PC-3 (cell line): ENCODE results near the gene JMJD7. TPM values are rescaled to one million over a fixed set of nuclear protein-coding genes. Genes with fewer than 3 reads are reported as not detected.

Experiments used
- ATAC-seq: fragments of 200-7000 bp; cut with Tn5 transposase; 2 replicates; pipeline ENCODE4 v1.9.1; 2020; ENCODE audit warnings: mild to moderate bottlenecking, moderate library complexity
- BruUV-seq: library from RNA; stranded (reverse); fragments of 400-500 nt; replicated peaks from 2 replicates; lab custom pipeline; 2021; lab: Mats Ljungman, UMichigan
- CTCF ChIA-PET: fragments of 300-600 bp; sonication (Branson Sonifier 250); formaldehyde crosslinking; loops from one replicate; lab custom pipeline; 2022; ENCODE audit warnings: antibody characterized with exemption; lab: Charles Lee
- POLR2A ChIA-PET: fragments of 300-600 bp; sonication (Branson Sonifier 250); formaldehyde crosslinking; loops from one replicate; lab custom pipeline; 2022; ENCODE audit warnings: antibody characterized with exemption; ENCODE audit not compliant: unreplicated experiment; lab: Charles Lee
- DNase-seq: peaks from one replicate; pipeline ENCODE4 v3.0.0-alpha.2; 2015
- H2AFZ ChIP-seq: fragments of 300-600 bp; sonication (generic); 2 replicates; pipeline ENCODE4 v1.6.0; 2016; ENCODE audit warnings: antibody characterized with exemption, low read length
- H3F3A ChIP-seq: fragments of 300-600 bp; sonication (generic); one replicate; pipeline ENCODE4 v1.6.0; 2017; ENCODE audit warnings: antibody characterized with exemption, low read length, control low read depth, mild to moderate bottlenecking; ENCODE audit not compliant: unreplicated experiment
- H3K27ac ChIP-seq: fragments of 300-600 bp; sonication (generic); 2 replicates; pipeline ENCODE4 v1.5.1; 2016; ENCODE audit warnings: mild to moderate bottlenecking, low read length
- H3K27me3 ChIP-seq: fragments of 300-600 bp; sonication (generic); 2 replicates; pipeline ENCODE4 v1.6.1; 2016; ENCODE audit warnings: low read length, mixed read lengths
- H3K36me3 ChIP-seq: fragments of 300-600 bp; sonication (generic); 2 replicates; pipeline ENCODE4 v1.6.1; 2016; ENCODE audit warnings: low read depth, mixed run types, low read length, mixed read lengths
- H3K4me1 ChIP-seq: fragments of 300-600 bp; sonication (generic); 2 replicates; pipeline ENCODE4 v1.5.1; 2016; ENCODE audit warnings: low read length; ENCODE audit not compliant: insufficient read depth
- H3K4me2 ChIP-seq: fragments of 300-600 bp; sonication (generic); 2 replicates; pipeline ENCODE4 v1.6.0; 2016; ENCODE audit warnings: low read length
- H3K4me3 ChIP-seq: fragments of 300-600 bp; sonication (generic); 2 replicates; pipeline ENCODE4 v1.5.1; 2016; ENCODE audit warnings: mild to moderate bottlenecking, low read length, mixed read lengths
- H3K79me2 ChIP-seq: fragments of 300-600 bp; sonication (generic); 2 replicates; pipeline ENCODE4 v1.6.1; 2017; ENCODE audit warnings: low read length, mixed read lengths
- H3K9ac ChIP-seq: fragments of 300-600 bp; sonication (generic); 2 replicates; pipeline ENCODE4 v1.6.0; 2016; ENCODE audit warnings: mild to moderate bottlenecking, low read length
- H3K9me2 ChIP-seq: fragments of 300-600 bp; sonication (generic); replicated peaks from 2 replicates; pipeline ENCODE4 v1.6.1; 2016; ENCODE audit warnings: mixed run types, low read length, mixed read lengths
- H3K9me3 ChIP-seq: fragments of 300-600 bp; sonication (generic); 2 replicates; pipeline ENCODE4 v1.6.1; 2016; ENCODE audit warnings: low read length, mixed read lengths
- H4K20me1 ChIP-seq: fragments of 300-600 bp; sonication (generic); 2 replicates; pipeline ENCODE4 v1.6.1; 2016; ENCODE audit warnings: low read length, mixed read lengths
- CTCF ChIP-seq: fragments of 300-600 bp; sonication (generic); conservative IDR thresholded peaks from 2 replicates; pipeline ENCODE4 v1.5.1; 2017; ENCODE audit warnings: antibody characterized with exemption, low read depth, mild to moderate bottlenecking, low read length
- EZH2 ChIP-seq: fragments of 300-600 bp; sonication (generic); IDR thresholded peaks from one replicate; pipeline ENCODE4 v1.6.1; 2017; ENCODE audit warnings: antibody characterized with exemption, mild to moderate bottlenecking, low read length; ENCODE audit not compliant: unreplicated experiment
- EZH2phosphoT487 ChIP-seq: fragments of 300-600 bp; sonication (generic); IDR thresholded peaks from 2 replicates; pipeline ENCODE4 v1.6.1; 2018; ENCODE audit warnings: mild to moderate bottlenecking, antibody characterized with exemption, low read length, borderline replicate concordance
- intact Hi-C: fragments of 100-400 bp; cut with micrococcal nuclease; formaldehyde crosslinking; loops from 2 replicates; pipeline ENCODE4 v1.9.0; 2023
- total RNA-seq: library from RNA; depleted of rRNA; stranded (reverse); fragments of >200 nt; gene quantifications from 2 replicates; pipeline ENCODE4 v1.2.3, GENCODE V29; 2014

JMJD7 gene
- total RNA-seq, 1 experiment from 2014 or later, result 13.7 TPM

GRCh38 chr15:41882689-41883483, 55.0 kb downstream of the JMJD7 start:
- Histone ChIP-seq H3K4me3 (no peak overlapping the region), H3K9ac (no peak overlapping the region), H3K27ac (no peak overlapping the region), H3K36me3 (no peaks in the 10 kb centered on the region), H3K4me2 (no peak overlapping the region), H2AFZ (no peak overlapping the region), H3K9me3 (no peaks in the 10 kb centered on the region), H4K20me1 (no peaks in the 10 kb centered on the region), H3K4me1 (no peaks in the 10 kb centered on the region), H3K79me2 (no peaks in the 10 kb centered on the region), H3K27me3 (no peaks in the 10 kb centered on the region), H3F3A (no peaks in the 10 kb centered on the region), H3K9me2 (no peaks in the 10 kb centered on the region)
- TF ChIP-seq CTCF (no peak), EZH2 (no peak), EZH2phosphoT487 (no peak)
- ChIA-PET CTCF (no interaction called here), POLR2A (no interaction called here)
- ATAC-seq, result no peak
- no TSS peak for BruUV-seq
- intact Hi-C loops, result no loop called here
- no peak for DNase-seq

GRCh38 chr15:41883484-41883825, 55.6 kb downstream of the JMJD7 start:
- H3F3A ChIP-seq, result no peaks in the 10 kb centered on the region
- TF ChIP-seq EZH2 (no peak), EZH2phosphoT487 (no peak), CTCF (no peak)
- H3K36me3 ChIP-seq, result no peaks in the 10 kb centered on the region
- POLR2A ChIA-PET, result no interaction called here
- no peaks in the 10 kb centered on the region for H3K27me3 ChIP-seq
- intact Hi-C loops, result no loop called here
- H3K79me2 ChIP-seq, result no peaks in the 10 kb centered on the region
- no peak overlapping the region for H2AFZ ChIP-seq
- no peaks in the 10 kb centered on the region for H3K9me3 ChIP-seq
- no peak for ATAC-seq
- no peak overlapping the region for H3K27ac ChIP-seq
- H4K20me1 ChIP-seq, result no peaks in the 10 kb centered on the region
- H3K4me3 ChIP-seq, result no peak overlapping the region
- no peaks in the 10 kb centered on the region for H3K4me1 ChIP-seq
- no peaks in the 10 kb centered on the region for H3K9me2 ChIP-seq
- no peak for DNase-seq
- BruUV-seq, result no TSS peak
- no peak overlapping the region for H3K4me2 ChIP-seq
- CTCF ChIA-PET, result no interaction called here
- H3K9ac ChIP-seq, result no peak overlapping the region

GRCh38 chr15:41884458-41884857, 56.6 kb downstream of the JMJD7 start:
- CTCF ChIA-PET, result no interaction called here
- ATAC-seq (no peak), DNase-seq (no peak)
- Histone ChIP-seq H3K4me2 (no peak overlapping the region), H4K20me1 (no peaks in the 10 kb centered on the region), H3K79me2 (no peaks in the 10 kb centered on the region), H3K36me3 (no peaks in the 10 kb centered on the region), H2AFZ (no peak overlapping the region), H3K9me3 (no peaks in the 10 kb centered on the region), H3K27ac (no peak overlapping the region), H3F3A (no peaks in the 10 kb centered on the region), H3K9ac (no peak overlapping the region), H3K4me3 (no peak overlapping the region), H3K9me2 (no peaks in the 10 kb centered on the region), H3K27me3 (no peaks in the 10 kb centered on the region), H3K4me1 (no peaks in the 10 kb centered on the region)
- BruUV-seq, result no TSS peak
- POLR2A ChIA-PET, result no interaction called here
- intact Hi-C loops, result no loop called here
- TF ChIP-seq EZH2 (no peak), CTCF (no peak), EZH2phosphoT487 (no peak)
